Kidney (tissue), 14 donors: ENCODE data around the gene ARHGAP11A. TPM values are rescaled to one million over a fixed set of nuclear protein-coding genes. Genes with fewer than 3 reads are reported as not detected.

Experiments
- DNase-seq, 5 donors: peaks; one replicate each; pipeline ENCODE4 v3.0.0-alpha.2; 2013 to 2020
- FAIRE-seq: peaks from 2 replicates; lab custom pipeline; 2012; peaks lifted over from hg19 to GRCh38; lab: Jason Lieb, UNC
- H3K27ac ChIP-seq, 2 donors: one replicate each; pipeline ENCODE4 v1.7.0; 2013; ENCODE audit warnings: low read depth in 2 of 2, low read length in 2 of 2, inconsistent platforms in 1 of 2
- H3K27me3 ChIP-seq: one replicate; pipeline ENCODE4 v1.7.1; 2013; ENCODE audit warnings: low read length, inconsistent platforms; ENCODE audit not compliant: control insufficient read depth, insufficient read depth
- H3K36me3 ChIP-seq, 3 donors: one replicate each; pipeline versions ENCODE4 v1.7.0 to v1.7.1; 2013; ENCODE audit warnings: low read length in 3 of 3, control low read depth in 1 of 3, inconsistent platforms in 1 of 3; ENCODE audit not compliant: insufficient read depth in 3 of 3, control insufficient read depth in 2 of 3
- H3K4me1 ChIP-seq, 3 donors: one replicate each; pipeline versions ENCODE4 v1.7.0 to v1.7.1; 2013; ENCODE audit warnings: low read length in 3 of 3, inconsistent platforms in 1 of 3, low read depth in 1 of 3; ENCODE audit not compliant: control insufficient read depth in 2 of 3, insufficient read depth in 2 of 3
- H3K4me3 ChIP-seq, 3 donors: one replicate each; pipeline versions ENCODE4 v1.7.0 to v1.8.1; 2013; ENCODE audit warnings: low read length in 3 of 3, control low read depth in 1 of 3, inconsistent platforms in 1 of 3
- H3K9ac ChIP-seq, 3 donors: one replicate each; pipeline versions ENCODE4 v1.7.0 to v1.7.1; 2013; ENCODE audit warnings: low read length in 3 of 3, control low read depth in 1 of 3, inconsistent platforms in 1 of 3
- H3K9me3 ChIP-seq, 3 donors: one replicate each; pipeline versions ENCODE4 v1.7.0 to v1.7.1; 2013; ENCODE audit warnings: low read length in 3 of 3, control low read depth in 1 of 3, inconsistent platforms in 1 of 3; ENCODE audit not compliant: control insufficient read depth in 2 of 3, insufficient read depth in 1 of 3
- intact Hi-C: fragments of 100-400 bp; cut with DNase I; formaldehyde crosslinking; loops from one replicate; pipeline ENCODE4 v1.11.1; 2022
- polyA plus RNA-seq: library from polyadenylated mRNA; stranded (reverse); fragments of 350-450 nt; fragmentation: Illumina TruSeq; extraction: RNeasy Lipid Tissue Mini Kit (QIAGEN cat#74804); gene quantifications from one replicate; pipeline ENCODE4 v1.2.3, GENCODE V29; 2014; ENCODE audit warnings: low read depth, low replicate concordance; ENCODE audit not compliant: insufficient read depth
- total RNA-seq: library from RNA; stranded (reverse); fragmentation: NEBNext Ultra II Directional; extraction: Animal tissue kit (Norgen Biotek cat#: 25700); gene quantifications from one replicate; pipeline ENCODE4 v1.2.1, GENCODE V29; 2021
- TF ChIP-seq, protein P1 (sequence below): IDR thresholded peaks from 3 replicates; pipeline ENCODE4 v1.5.1; 2012; ENCODE audit warnings: mild to moderate bottlenecking, moderate library complexity, borderline replicate concordance; ENCODE audit not compliant: insufficient read depth; ENCODE audit errors: extremely low read depth
- donor health status: control.
- donor health status: control.
- donor health status: control.
- donor health status: control.
- donor health status: control.
- donor health status: DM: yes; HTN: yes; CAD: no.
- donor health status: Normal renal cell carcinoma (clear cell type).

ARHGAP11A gene
- total and polyA plus RNA-seq, 2 donors from 2014 or later = 0.73 to 4.6 TPM

- intact Hi-C loops = no loop called here
- DNase-seq (peak in 1 of 5 donors; percentile 26), FAIRE-seq (no peak)
- Histone ChIP-seq H3K4me1 (no peaks in the 10 kb centered on the region), H3K4me3 (no peak overlapping the region), H3K9me3 (no peaks in the 10 kb centered on the region), H3K36me3 (no peaks in the 10 kb centered on the region), H3K27ac (no peak overlapping the region), H3K27me3 (no peaks in the 10 kb centered on the region), H3K9ac (no peak overlapping the region)
- TF ChIP-seq, protein P1, sequence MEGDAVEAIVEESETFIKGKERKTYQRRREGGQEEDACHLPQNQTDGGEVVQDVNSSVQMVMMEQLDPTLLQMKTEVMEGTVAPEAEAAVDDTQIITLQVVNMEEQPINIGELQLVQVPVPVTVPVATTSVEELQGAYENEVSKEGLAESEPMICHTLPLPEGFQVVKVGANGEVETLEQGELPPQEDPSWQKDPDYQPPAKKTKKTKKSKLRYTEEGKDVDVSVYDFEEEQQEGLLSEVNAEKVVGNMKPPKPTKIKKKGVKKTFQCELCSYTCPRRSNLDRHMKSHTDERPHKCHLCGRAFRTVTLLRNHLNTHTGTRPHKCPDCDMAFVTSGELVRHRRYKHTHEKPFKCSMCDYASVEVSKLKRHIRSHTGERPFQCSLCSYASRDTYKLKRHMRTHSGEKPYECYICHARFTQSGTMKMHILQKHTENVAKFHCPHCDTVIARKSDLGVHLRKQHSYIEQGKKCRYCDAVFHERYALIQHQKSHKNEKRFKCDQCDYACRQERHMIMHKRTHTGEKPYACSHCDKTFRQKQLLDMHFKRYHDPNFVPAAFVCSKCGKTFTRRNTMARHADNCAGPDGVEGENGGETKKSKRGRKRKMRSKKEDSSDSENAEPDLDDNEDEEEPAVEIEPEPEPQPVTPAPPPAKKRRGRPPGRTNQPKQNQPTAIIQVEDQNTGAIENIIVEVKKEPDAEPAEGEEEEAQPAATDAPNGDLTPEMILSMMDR = no peak
Measured at GRCh38 chr15:32683906-32684584, 68.7 kb downstream of the ARHGAP11A start.

DNA sequence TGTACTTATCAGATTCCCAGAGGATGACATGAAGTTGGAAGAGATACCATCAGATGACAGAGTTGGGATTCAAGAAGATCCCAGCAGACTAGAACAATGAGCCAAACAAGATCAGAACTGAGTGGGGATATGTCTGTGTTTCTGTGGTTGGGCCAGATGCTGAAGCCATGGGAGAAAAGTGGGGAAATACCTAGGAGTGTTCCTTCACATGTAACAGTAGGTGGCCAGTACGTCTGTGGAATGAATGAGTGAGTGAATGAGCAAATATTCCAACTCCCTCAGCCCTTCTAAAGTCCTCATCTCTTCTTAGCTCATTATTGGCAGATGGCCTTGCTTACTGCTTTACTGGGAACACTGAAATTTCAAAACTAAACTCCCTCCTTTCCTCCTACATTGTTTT, 70.3 kb downstream of the ARHGAP11A start:
- no peak overlapping the region for H3K4me3 ChIP-seq
- H3K4me1 ChIP-seq = no peaks in the 10 kb centered on the region
- no peak for DNase-seq
- TF ChIP-seq, protein P1 = no peak
- H3K36me3 ChIP-seq = no peaks in the 10 kb centered on the region
- H3K27me3 ChIP-seq = no peaks in the 10 kb centered on the region
- no peak for FAIRE-seq
- no peak overlapping the region for H3K9ac ChIP-seq
- intact Hi-C loops = no loop called here
- no peaks in the 10 kb centered on the region for H3K9me3 ChIP-seq
- no peak overlapping the region for H3K27ac ChIP-seq

- Histone ChIP-seq H3K4me3 (no peak overlapping the region), H3K36me3 (no peaks in the 10 kb centered on the region), H3K9me3 (no peaks in the 10 kb centered on the region), H3K27me3 (no peaks in the 10 kb centered on the region), H3K9ac (no peak overlapping the region), H3K27ac (no peak overlapping the region), H3K4me1 (no peaks in the 10 kb centered on the region)
- FAIRE-seq (no peak), DNase-seq (no peak)
- intact Hi-C loops = no loop called here
- TF ChIP-seq, protein P1 = no peak
Measured at GRCh38 chr15:32687556-32687955, 72.3 kb downstream of the ARHGAP11A start.
